Epithelial cell of prostate (primary cell): ENCODE data around the gene TNXB.
"Not testable (repeated sequence)": the region's sequence is repeated elsewhere in the genome, so short reads cannot be mapped to it uniquely, and the experiment has no call there.

Experiments
- DNase-seq: peaks from one replicate; pipeline ENCODE4 v3.0.0-alpha.2; 2011; ENCODE audit warnings: low read depth, low spot score
- H3K27ac ChIP-seq: fragments of 450-650 bp; 2 replicates; pipeline ENCODE4 v1.5.1; 2017; ENCODE audit warnings: mild to moderate bottlenecking

TNXB gene

GRCh38 chr6:32146287-32146686 lies 37.1 kb upstream of the TNXB start:
- no peak for DNase-seq

GRCh38 chr6:32144238-32144637 lies 35.1 kb upstream of the TNXB start:
- not testable (repeated sequence) for DNase-seq
- peak overlapping the region; percentile 14 for H3K27ac ChIP-seq

More at GRCh38 chr6:32146287-32146686, 37.1 kb upstream of the TNXB start:
- peak overlapping the region; percentile 12 for H3K27ac ChIP-seq

GRCh38 chr6:32140420-32141046 lies 31.4 kb upstream of the TNXB start:
- no peak overlapping the region for H3K27ac ChIP-seq
- DNase-seq = no peak

GRCh38 chr6:32139590-32139989 lies 30.5 kb upstream of the TNXB start:
- no peak overlapping the region for H3K27ac ChIP-seq
- no peak for DNase-seq

GRCh38 chr6:32137454-32137853 lies 28.3 kb upstream of the TNXB start:
- no peak for DNase-seq
- H3K27ac ChIP-seq = no peak overlapping the region

- no peak for DNase-seq
- H3K27ac ChIP-seq = no peak overlapping the region
Observed at GRCh38 chr6:32133786-32134185, 24.6 kb upstream of the TNXB start.

- DNase-seq = no peak
- peak overlapping the region; percentile 31 for H3K27ac ChIP-seq
Observed at GRCh38 chr6:32132110-32132509, 23.0 kb upstream of the TNXB start.

GRCh38 chr6:32131439-32131948 lies 22.4 kb upstream of the TNXB start:
- no peak for DNase-seq
- peak overlapping the region; percentile 31 for H3K27ac ChIP-seq

GRCh38 chr6:32129297-32130088 lies 20.4 kb upstream of the TNXB start:
- peak overlapping the region; percentile 61 for H3K27ac ChIP-seq
- DNase-seq = no peak

GRCh38 chr6:32128751-32129296 lies 19.7 kb upstream of the TNXB start:
- peak overlapping the region; percentile 61 for H3K27ac ChIP-seq
- no peak for DNase-seq

- DNase-seq = peak; percentile 99
- peak within 1 kb of the TSS; percentile 61 for H3K27ac ChIP-seq
Observed at GRCh38 chr6:32127717-32128592, 18.8 kb upstream of the TNXB start, which contains the start of gene ATF6B. ATF6B (minus strand) TSS chr6:32128246; CDS start chr6:32128207, 39 bp downstream.

GRCh38 chr6:32127409-32127716 lies 18.2 kb upstream of the TNXB start:
- no peak for DNase-seq
- H3K27ac ChIP-seq = peak overlapping the region; percentile 53

- DNase-seq = no peak
- H3K27ac ChIP-seq = peak overlapping the region; percentile 53
Observed at GRCh38 chr6:32126880-32127279, 17.7 kb upstream of the TNXB start.

- no peak for DNase-seq
Observed at GRCh38 chr6:32123681-32124080, 14.5 kb upstream of the TNXB start.

GRCh38 chr6:32120573-32121059 lies 11.5 kb upstream of the TNXB start:
- H3K27ac ChIP-seq = no peak overlapping the region
- DNase-seq = no peak

More at GRCh38 chr6:32123681-32124080, 14.5 kb upstream of the TNXB start:
- no peak overlapping the region for H3K27ac ChIP-seq

GRCh38 chr6:32118782-32119628 lies 9.9 kb upstream of the TNXB start:
- peak; percentile 40 for DNase-seq
- H3K27ac ChIP-seq = peak overlapping the region; percentile 9

GRCh38 chr6:32117461-32117860 lies 8.3 kb upstream of the TNXB start:
- no peak overlapping the region for H3K27ac ChIP-seq
- no peak for DNase-seq

- H3K27ac ChIP-seq = no peak overlapping the region
- no peak for DNase-seq
Observed at GRCh38 chr6:32116674-32117073, 7.5 kb upstream of the TNXB start.

- no peak for DNase-seq
- peak overlapping the region; percentile 32 for H3K27ac ChIP-seq
Observed at GRCh38 chr6:32115623-32116022, 6.5 kb upstream of the TNXB start.
